Measurements from ENCODE around the gene MPPED2.

DNA sequence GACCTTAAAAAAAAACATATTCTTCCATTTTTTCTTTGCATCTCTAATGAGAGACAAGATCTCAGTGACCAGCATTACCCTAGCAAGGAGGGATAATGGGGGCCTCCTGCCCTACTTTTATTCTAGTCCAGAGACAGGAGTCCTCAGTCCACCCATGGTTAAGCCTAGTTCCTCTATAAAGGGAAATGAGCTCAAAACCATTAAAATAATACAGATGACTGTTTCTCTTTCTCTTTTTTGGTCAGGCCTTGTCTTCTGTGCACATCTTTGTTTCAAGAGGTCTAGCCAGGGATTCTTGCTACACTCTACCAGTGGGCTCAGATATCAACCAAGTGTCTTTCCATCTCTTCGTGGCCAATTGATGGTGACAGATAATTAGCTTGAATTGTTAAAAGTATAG is 73.1 kb downstream of the MPPED2 start:
- TF ChIP-seq CTCF (IDR thresholded peaks at IDR 0.05) (no peak), POLR2A (IDR thresholded peaks at IDR 0.05) (no peak)
